Large intestine (tissue), 3 donors: ENCODE data around the gene ACAP2. TPM values are rescaled to one million over a fixed set of nuclear protein-coding genes. Genes with fewer than 3 reads are reported as not detected.
"Not testable (repeated sequence)": the region's sequence is repeated elsewhere in the genome, so short reads cannot be mapped to it uniquely, and the experiment has no call there.

Experiments used
- DNase-seq, 2 donors: peaks; one replicate each; pipeline versions ENCODE4 v3.0.0 to v3.0.0-alpha.2; 2013
- H3K27ac ChIP-seq: one replicate; pipeline ENCODE4 v1.5.1; 2013; ENCODE audit warnings: low read length
- H3K27me3 ChIP-seq: 2 replicates; pipeline ENCODE4 v1.6.1; 2013; ENCODE audit warnings: low read length; ENCODE audit not compliant: control insufficient read depth, insufficient read depth
- H3K36me3 ChIP-seq: 2 replicates; pipeline ENCODE4 v1.6.1; 2013; ENCODE audit warnings: low read length; ENCODE audit not compliant: control insufficient read depth, insufficient read depth
- H3K4me1 ChIP-seq: one replicate; pipeline ENCODE4 v1.6.1; 2013; ENCODE audit warnings: low read length; ENCODE audit not compliant: control insufficient read depth, insufficient read depth
- H3K4me3 ChIP-seq: one replicate; pipeline ENCODE4 v1.5.1; 2013; ENCODE audit warnings: low read length
- H3K9me3 ChIP-seq: one replicate; pipeline ENCODE4 v1.6.1; 2013; ENCODE audit warnings: mild to moderate bottlenecking, low read depth, low read length, moderate library complexity; ENCODE audit not compliant: control insufficient read depth
- WGBS: methylation state at CpG from one replicate; pipeline ENCODE4 v1.1.5; 2013; ENCODE audit warnings: low lambda C conversion rate; ENCODE audit not compliant: insufficient coverage; 5-methylcytosine and 5-hydroxymethylcytosine counted together
- polyA plus RNA-seq: library from polyadenylated mRNA; unstranded; fragments of 120-200 nt; gene quantifications from one replicate; pipeline ENCODE4 v1.2.1, GENCODE V29; 2013

ACAP2 gene
- polyA plus RNA-seq, 1 donor, result 33.4 TPM

GRCh38 chr3:195236801-195237570 is 205.8 kb downstream of the ACAP2 start:
- no peaks in the 10 kb centered on the region for H3K36me3 ChIP-seq
- H3K4me3 ChIP-seq, result no peak overlapping the region
- WGBS, result 100% methylated on average over 1 of the region's 10 CpGs
- DNase-seq, result no peak
- no peaks in the 10 kb centered on the region for H3K4me1 ChIP-seq
- H3K27ac ChIP-seq, result no peak overlapping the region
- H3K27me3 ChIP-seq, result no peaks in the 10 kb centered on the region
- peaks cover 10% of the 10 kb centered on the region for H3K9me3 ChIP-seq

- Histone ChIP-seq H3K9me3 (peaks cover 10% of the 10 kb centered on the region), H3K36me3 (no peaks in the 10 kb centered on the region), H3K4me1 (no peaks in the 10 kb centered on the region), H3K4me3 (no peak overlapping the region), H3K27me3 (no peaks in the 10 kb centered on the region), H3K27ac (no peak overlapping the region)
- no peak for DNase-seq
- no CpG with 5 or more reads among the region's 5 CpGs for WGBS
Observed at GRCh38 chr3:195236076-195236798, 206.6 kb downstream of the ACAP2 start.

GRCh38 chr3:195230244-195230643 is 212.6 kb downstream of the ACAP2 start:
- Histone ChIP-seq H3K4me1 (no peaks in the 10 kb centered on the region), H3K36me3 (peaks cover 5% of the 10 kb centered on the region), H3K4me3 (no peak overlapping the region), H3K27me3 (no peaks in the 10 kb centered on the region), H3K27ac (no peak overlapping the region), H3K9me3 (peaks cover 4% of the 10 kb centered on the region)
- DNase-seq, result no peak
- WGBS, result 83% methylated on average over 1 of the region's 1 CpG

- not testable (repeated sequence) for H3K36me3 ChIP-seq, H3K27me3 ChIP-seq, H3K4me1 ChIP-seq, H3K4me3 ChIP-seq, H3K9me3 ChIP-seq, DNase-seq, H3K27ac ChIP-seq
- 100% methylated on average over 3 of the region's 5 CpGs for WGBS
Observed at GRCh38 chr3:195228886-195229285, 213.9 kb downstream of the ACAP2 start.

GRCh38 chr3:195227871-195228270 is 214.9 kb downstream of the ACAP2 start:
- Histone ChIP-seq H3K4me1 (no peaks in the 10 kb centered on the region), H3K4me3 (no peak overlapping the region), H3K36me3 (peaks cover 5% of the 10 kb centered on the region), H3K27me3 (no peaks in the 10 kb centered on the region), H3K9me3 (no peaks in the 10 kb centered on the region), H3K27ac (no peak overlapping the region)
- DNase-seq, result no peak
- WGBS, result no CpG with 5 or more reads among the region's 6 CpGs

GRCh38 chr3:195226900-195227447 is 215.8 kb downstream of the ACAP2 start:
- H3K4me1 ChIP-seq, result no peaks in the 10 kb centered on the region
- no peak for DNase-seq

GRCh38 chr3:195226445-195226844 is 216.4 kb downstream of the ACAP2 start:
- WGBS, result no CpG with 5 or more reads among the region's 7 CpGs
- peaks cover 5% of the 10 kb centered on the region for H3K36me3 ChIP-seq
- H3K27me3 ChIP-seq, result no peaks in the 10 kb centered on the region
- no peak for DNase-seq
- H3K27ac ChIP-seq, result no peak overlapping the region
- H3K9me3 ChIP-seq, result no peaks in the 10 kb centered on the region
- no peaks in the 10 kb centered on the region for H3K4me1 ChIP-seq
- H3K4me3 ChIP-seq, result no peak overlapping the region

More at GRCh38 chr3:195226900-195227447, 215.8 kb downstream of the ACAP2 start:
- WGBS, result no CpG with 5 or more reads among the region's 9 CpGs
- no peak overlapping the region for H3K4me3 ChIP-seq
- H3K27me3 ChIP-seq, result no peaks in the 10 kb centered on the region
- no peaks in the 10 kb centered on the region for H3K9me3 ChIP-seq
- peaks cover 5% of the 10 kb centered on the region for H3K36me3 ChIP-seq
- H3K27ac ChIP-seq, result no peak overlapping the region

GRCh38 chr3:195224980-195225580 is 217.7 kb downstream of the ACAP2 start:
- no CpG with 5 or more reads among the region's 3 CpGs for WGBS
- Histone ChIP-seq H3K27me3 (no peaks in the 10 kb centered on the region), H3K9me3 (no peaks in the 10 kb centered on the region), H3K27ac (no peak overlapping the region), H3K4me3 (no peak overlapping the region), H3K4me1 (no peaks in the 10 kb centered on the region), H3K36me3 (peaks cover 5% of the 10 kb centered on the region)
- DNase-seq, result no peak
